T1000 (cell line): ENCODE measurements around the gene KCNQ1.

Experiments used
- DNase-seq: peaks from one replicate; lab custom pipeline; 2025; ENCODE audit warnings: mixed read lengths; lab: John Stamatoyannopoulos, UW

Gene KCNQ1

GRCh38 chr11:2837096-2837601 is 392.3 kb downstream of the KCNQ1 start:
- no peak for DNase-seq

DNA sequence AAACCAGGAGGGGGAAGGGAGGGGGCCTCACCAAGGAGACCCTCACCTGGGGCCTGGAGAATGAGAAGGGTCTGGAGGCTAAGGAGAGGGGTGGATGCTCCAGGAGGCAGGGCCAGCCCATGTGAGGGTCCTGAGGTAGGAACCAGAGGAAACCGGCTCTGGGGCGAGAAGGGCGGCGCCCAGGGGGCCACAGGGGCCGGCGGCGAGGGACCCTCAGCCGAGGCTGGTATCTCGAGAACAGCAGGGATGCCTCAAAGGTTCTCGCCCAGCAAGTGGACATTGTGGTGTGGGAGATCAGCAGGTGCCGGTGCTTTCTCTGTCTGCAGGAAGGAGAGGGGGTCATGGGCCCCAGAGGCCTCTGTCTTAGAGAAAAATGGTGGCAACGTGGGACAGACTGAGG is 392.8 kb downstream of the KCNQ1 start:
- no peak for DNase-seq

GRCh38 chr11:2838091-2838490 is 393.3 kb downstream of the KCNQ1 start:
- DNase-seq: no peak

- DNase-seq: no peak
Measured at GRCh38 chr11:2838676-2839294, 394.0 kb downstream of the KCNQ1 start.

DNA sequence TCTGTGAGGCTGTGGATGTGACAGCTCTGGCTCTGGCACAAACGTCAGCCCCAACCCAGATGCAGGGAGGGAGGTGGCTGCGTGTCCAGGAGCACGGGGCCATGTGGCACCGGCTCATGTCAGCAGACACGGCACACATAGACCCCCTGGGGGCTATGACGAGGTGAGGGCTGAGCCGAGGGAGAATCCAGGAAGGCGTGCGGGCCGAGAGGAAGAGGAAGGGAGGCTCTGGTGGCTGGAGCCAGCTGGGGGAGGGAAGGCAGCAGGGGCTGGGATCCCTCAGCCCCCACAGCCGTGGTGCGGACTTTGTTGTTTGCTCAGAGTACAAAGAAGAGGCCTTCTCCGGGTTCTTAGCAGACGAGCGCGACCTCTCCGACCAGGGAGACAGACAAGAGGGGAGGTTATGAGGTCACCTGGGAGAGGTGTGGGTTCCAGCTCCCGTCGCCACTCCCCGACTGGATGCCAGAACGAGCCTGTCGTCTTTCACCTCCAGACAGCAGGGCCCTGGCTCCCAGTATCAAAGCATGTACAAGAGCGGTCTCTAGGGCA is 394.7 kb downstream of the KCNQ1 start:
- DNase-seq: no peak

GRCh38 chr11:2841411-2842190 is 396.8 kb downstream of the KCNQ1 start:
- no peak for DNase-seq

GRCh38 chr11:2842876-2843275 is 398.1 kb downstream of the KCNQ1 start:
- no peak for DNase-seq

- DNase-seq: no peak
Measured at GRCh38 chr11:2843551-2843950, 398.7 kb downstream of the KCNQ1 start.

- no peak for DNase-seq
Measured at GRCh38 chr11:2844116-2844842, 399.5 kb downstream of the KCNQ1 start.

GRCh38 chr11:2844996-2845395 is 400.2 kb downstream of the KCNQ1 start:
- DNase-seq: no peak

DNA sequence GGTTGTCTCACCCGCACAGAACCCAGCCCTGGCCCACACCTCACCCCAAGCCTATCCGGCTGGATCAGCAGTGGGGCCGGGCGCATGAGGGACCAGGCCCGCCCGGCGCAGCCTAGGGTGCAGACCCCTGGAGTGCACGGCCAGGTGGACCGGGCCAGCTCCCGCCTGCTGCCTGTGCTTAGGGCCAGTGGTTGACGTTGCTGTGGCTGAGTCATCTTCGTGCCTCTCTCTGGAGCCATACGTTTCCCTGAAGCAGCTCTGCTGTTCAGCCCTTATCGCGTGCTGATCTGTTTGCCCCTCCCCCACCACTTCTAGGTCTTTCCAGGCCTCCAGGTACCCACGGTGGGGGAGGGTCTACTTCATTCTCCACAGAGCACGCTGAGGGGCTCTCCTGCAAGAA is 401.2 kb downstream of the KCNQ1 start:
- DNase-seq: no peak

DNA sequence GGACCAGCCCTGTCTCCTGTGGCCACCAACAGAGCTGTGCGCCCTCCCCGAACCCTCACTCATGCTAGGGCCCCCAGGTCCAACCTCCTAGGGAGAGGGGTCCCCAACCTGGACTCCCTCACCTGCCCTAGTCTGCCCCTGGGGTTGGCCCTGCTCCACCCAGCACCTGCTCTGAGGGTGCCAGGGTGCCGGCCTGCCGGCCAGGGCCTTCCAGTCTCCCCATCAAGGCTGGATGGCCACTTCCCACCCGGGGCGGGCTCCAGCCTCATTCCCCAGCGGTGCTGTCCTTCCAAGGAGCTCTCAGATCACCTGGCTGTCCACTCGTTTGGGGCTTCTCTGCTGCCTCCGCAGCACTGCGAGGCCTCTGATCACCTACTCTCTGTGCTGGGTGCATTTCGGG is 401.7 kb downstream of the KCNQ1 start:
- no peak for DNase-seq

DNA sequence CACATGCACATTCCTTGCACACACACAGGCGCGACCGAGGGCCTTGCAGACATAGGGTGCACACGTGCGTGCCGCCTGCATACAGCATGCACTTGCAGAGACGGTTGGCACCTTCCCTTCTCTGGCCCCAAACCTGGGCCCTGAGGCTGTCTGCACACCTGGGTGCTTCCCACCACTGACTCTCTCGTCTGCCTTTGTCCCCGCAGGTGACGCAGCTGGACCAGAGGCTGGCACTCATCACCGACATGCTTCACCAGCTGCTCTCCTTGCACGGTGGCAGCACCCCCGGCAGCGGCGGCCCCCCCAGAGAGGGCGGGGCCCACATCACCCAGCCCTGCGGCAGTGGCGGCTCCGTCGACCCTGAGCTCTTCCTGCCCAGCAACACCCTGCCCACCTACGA is 402.8 kb downstream of the KCNQ1 start:
- no peak for DNase-seq

- no peak for DNase-seq
Measured at GRCh38 chr11:2848497-2848896, 403.7 kb downstream of the KCNQ1 start.

DNA sequence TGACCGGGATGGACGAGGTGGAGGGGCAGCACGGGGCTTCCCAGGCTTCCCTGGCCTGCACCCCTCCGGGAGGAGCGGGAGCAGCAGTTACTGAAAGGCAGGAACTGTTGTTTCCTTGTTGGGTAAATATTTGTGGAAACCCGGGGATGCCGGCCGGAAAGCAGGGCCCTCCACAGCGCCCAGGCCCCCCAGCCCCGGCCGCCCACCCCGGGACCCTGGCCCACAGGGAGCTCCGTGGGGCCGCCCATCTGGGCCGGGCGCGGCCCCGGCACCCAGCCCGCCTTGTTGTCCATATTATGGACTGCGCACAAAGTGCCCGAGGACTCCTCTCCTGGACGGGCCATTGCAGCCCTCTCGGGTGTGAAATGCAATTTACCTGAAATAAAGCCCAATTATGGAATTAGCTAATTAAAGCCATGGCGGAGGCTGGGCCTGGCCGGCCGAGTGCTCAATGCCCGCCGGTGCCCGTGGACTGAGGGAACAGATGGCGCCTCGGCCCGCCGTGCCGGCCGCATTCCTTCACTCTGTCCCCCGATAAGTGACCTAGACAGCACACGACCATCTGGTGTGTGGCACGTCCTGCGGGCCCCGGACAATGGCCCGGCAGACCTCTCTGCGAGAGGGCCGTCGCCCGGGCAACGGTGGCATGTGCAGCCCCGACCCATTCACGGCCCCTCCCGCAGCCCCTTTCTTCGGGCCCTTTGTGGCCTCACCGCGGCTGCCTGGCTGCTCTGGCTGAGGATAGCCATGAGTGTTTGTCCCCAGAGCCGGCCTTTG is 405.4 kb downstream of the KCNQ1 start:
- DNase-seq: no peak

GRCh38 chr11:2853401-2853800 is 408.6 kb downstream of the KCNQ1 start:
- no peak for DNase-seq

GRCh38 chr11:2853997-2854560 is 409.3 kb downstream of the KCNQ1 start:
- DNase-seq: no peak

DNA sequence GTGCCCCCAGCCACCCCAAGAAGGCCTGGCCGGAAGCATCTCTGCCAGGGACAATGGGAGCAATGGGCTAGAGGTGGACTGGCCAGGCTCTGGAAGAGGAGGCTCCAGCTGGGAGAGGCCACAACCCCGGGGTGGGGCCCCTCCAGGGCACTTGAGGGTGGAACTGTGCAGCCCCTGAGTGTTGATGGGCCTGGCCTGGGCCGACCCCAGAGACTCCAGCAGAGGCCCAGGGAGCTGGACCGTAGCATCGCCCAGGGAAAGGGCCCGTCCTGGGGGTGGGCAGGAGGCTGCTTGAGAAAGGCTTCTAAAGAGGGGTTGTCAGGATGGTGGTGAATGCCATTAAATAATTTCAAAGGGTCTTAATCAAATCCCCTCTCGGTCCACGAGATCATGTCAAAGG is 410.4 kb downstream of the KCNQ1 start:
- DNase-seq: no peak

DNA sequence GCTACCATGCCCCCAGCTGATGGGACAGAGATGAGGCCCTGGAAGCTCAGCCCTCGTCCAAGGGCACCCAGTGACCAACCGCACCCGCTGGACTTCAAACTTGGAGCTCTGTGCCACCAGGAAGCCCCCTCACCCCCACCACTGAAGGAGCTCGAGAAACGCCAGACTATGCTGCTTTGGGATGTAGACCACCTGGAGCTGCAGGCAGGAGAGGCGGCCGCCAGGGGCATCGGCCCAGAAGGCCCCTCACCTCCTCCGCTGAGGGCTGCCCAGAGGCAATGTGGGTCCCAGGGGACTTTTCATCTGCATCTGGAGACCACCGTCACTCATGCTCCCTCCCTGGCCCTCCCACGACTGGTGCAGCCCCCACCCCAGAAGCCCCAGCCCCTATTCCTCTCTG is 412.5 kb downstream of the KCNQ1 start:
- DNase-seq: no peak

GRCh38 chr11:2857918-2858317 is 413.1 kb downstream of the KCNQ1 start:
- DNase-seq: no peak

GRCh38 chr11:2858995-2859698 is 414.3 kb downstream of the KCNQ1 start:
- no peak for DNase-seq
